ENCODE measurements around the gene MIPEP.
A peak's percentile ranks its signal among the peaks of the same experiment; 100 is the strongest.

The MIPEP gene

GRCh38 chr13:23852351-23852750 is 36.8 kb downstream of the MIPEP start:
- DNase-seq (ENCODE audit: low read depth in 2 of 2), result no peak

GRCh38 chr13:23851106-23851505 is 38.1 kb downstream of the MIPEP start:
- DNase-seq (ENCODE audit: low read depth in 2 of 2), result peak; percentile 29 to 32

- no peak for DNase-seq (ENCODE audit: low read depth in 2 of 2)
Observed at GRCh38 chr13:23850134-23850533, 39.1 kb downstream of the MIPEP start.

GRCh38 chr13:23849670-23850069 is 39.5 kb downstream of the MIPEP start:
- DNase-seq (ENCODE audit: low read depth in 2 of 2), result no peak

- DNase-seq (ENCODE audit: low read depth in 2 of 2), result no peak
Observed at GRCh38 chr13:23848646-23849141, 40.5 kb downstream of the MIPEP start.

- DNase-seq (ENCODE audit: low read depth in 2 of 2), result no peak
Observed at GRCh38 chr13:23848019-23848418, 41.2 kb downstream of the MIPEP start.

GRCh38 chr13:23847497-23847896 is 41.7 kb downstream of the MIPEP start:
- no peak for DNase-seq (ENCODE audit: low read depth in 2 of 2)

GRCh38 chr13:23845105-23845725 is 44.0 kb downstream of the MIPEP start:
- DNase-seq (ENCODE audit: low read depth in 2 of 2), result no peak

GRCh38 chr13:23844132-23844531 is 45.1 kb downstream of the MIPEP start:
- DNase-seq (ENCODE audit: low read depth in 2 of 2), result no peak

- no peak for DNase-seq (ENCODE audit: low read depth in 2 of 2)
Observed at GRCh38 chr13:23843436-23843835, 45.8 kb downstream of the MIPEP start.

GRCh38 chr13:23842406-23842805 is 46.8 kb downstream of the MIPEP start:
- DNase-seq (ENCODE audit: low read depth in 2 of 2), result no peak

GRCh38 chr13:23833733-23834611 is 55.2 kb downstream of the MIPEP start:
- no peak for DNase-seq (ENCODE audit: low read depth in 2 of 2)

GRCh38 chr13:23828866-23829265 is 60.3 kb downstream of the MIPEP start:
- DNase-seq (ENCODE audit: low read depth in 2 of 2), result peak; percentile 14 to 17

GRCh38 chr13:23828086-23828485 is 61.1 kb downstream of the MIPEP start:
- no peak for DNase-seq (ENCODE audit: low read depth in 2 of 2)

GRCh38 chr13:23825179-23825578 is 64.0 kb downstream of the MIPEP start:
- no peak for DNase-seq (ENCODE audit: low read depth in 2 of 2)

- no peak for DNase-seq (ENCODE audit: low read depth in 2 of 2)
Observed at GRCh38 chr13:23824371-23824770, 64.8 kb downstream of the MIPEP start.

- no peak for DNase-seq (ENCODE audit: low read depth in 2 of 2)
Observed at GRCh38 chr13:23822252-23822824, 66.9 kb downstream of the MIPEP start.

GRCh38 chr13:23820530-23820929 is 68.7 kb downstream of the MIPEP start:
- no peak for DNase-seq (ENCODE audit: low read depth in 2 of 2)

GRCh38 chr13:23817830-23818229 is 71.4 kb downstream of the MIPEP start:
- DNase-seq (ENCODE audit: low read depth in 2 of 2), result no peak

- DNase-seq (ENCODE audit: low read depth in 2 of 2), result no peak
Observed at GRCh38 chr13:23817136-23817535, 72.1 kb downstream of the MIPEP start.

GRCh38 chr13:23813635-23814034 is 75.6 kb downstream of the MIPEP start:
- DNase-seq (ENCODE audit: low read depth in 2 of 2), result no peak

- DNase-seq (ENCODE audit: low read depth in 2 of 2), result no peak
Observed at GRCh38 chr13:23811366-23812062, 77.7 kb downstream of the MIPEP start.
